Endodermal cell (in vitro differentiated cells): ENCODE measurements around the gene C11orf24. TPM values are rescaled to one million over a fixed set of nuclear protein-coding genes. Genes with fewer than 3 reads are reported as not detected.

Experiments used
- DNase-seq: peaks from one replicate; pipeline ENCODE4 v3.0.0-alpha.2; 2017
- H3K27ac ChIP-seq: 2 replicates; pipeline ENCODE4 v1.5.1; 2013; ENCODE audit warnings: mild to moderate bottlenecking, low read depth, low read length, moderate library complexity
- H3K27me3 ChIP-seq: 2 replicates; pipeline ENCODE4 v1.6.1; 2013; ENCODE audit warnings: mild to moderate bottlenecking, low read length, moderate library complexity; ENCODE audit not compliant: insufficient read depth, control insufficient read depth, poor library complexity, severe bottlenecking
- H3K36me3 ChIP-seq: 2 replicates; pipeline ENCODE4 v1.7.0; 2013; ENCODE audit warnings: mild to moderate bottlenecking, low read length, moderate library complexity; ENCODE audit not compliant: control insufficient read depth, insufficient read depth
- H3K4me1 ChIP-seq: one replicate; pipeline ENCODE4 v1.7.0; 2013; ENCODE audit warnings: low read length; ENCODE audit not compliant: control insufficient read depth, insufficient read depth
- H3K4me3 ChIP-seq: 2 replicates; pipeline ENCODE4 v1.5.1; 2013; ENCODE audit warnings: mild to moderate bottlenecking, low read length, moderate library complexity
- H3K9ac ChIP-seq: 2 replicates; pipeline ENCODE4 v1.6.1; 2013; ENCODE audit warnings: mild to moderate bottlenecking, low read length, moderate library complexity; ENCODE audit not compliant: poor library complexity, severe bottlenecking; ENCODE audit errors: extremely low read depth
- H3K9me3 ChIP-seq: 2 replicates; pipeline ENCODE4 v1.6.1; 2013; ENCODE audit warnings: mild to moderate bottlenecking, low read length, moderate library complexity; ENCODE audit not compliant: control insufficient read depth
- H3K27ac Mint-ChIP-seq: 2 replicates; pipeline ENCODE4 v1.8.0; 2020; ENCODE audit warnings: mixed read lengths
- H3K27me3 Mint-ChIP-seq: 2 replicates; pipeline ENCODE4 v1.8.0; 2021; ENCODE audit warnings: mild to moderate bottlenecking, mixed read lengths; ENCODE audit not compliant: insufficient read depth
- H3K36me3 Mint-ChIP-seq: 2 replicates; pipeline ENCODE4 v1.8.0; 2020; ENCODE audit warnings: low read depth, mixed read lengths
- H3K4me1 Mint-ChIP-seq: 2 replicates; pipeline ENCODE4 v1.8.0; 2020; ENCODE audit warnings: mixed read lengths
- H3K4me3 Mint-ChIP-seq: 2 replicates; pipeline ENCODE4 v1.8.0; 2020; ENCODE audit warnings: mild to moderate bottlenecking, moderate library complexity, mixed read lengths
- H3K9me3 Mint-ChIP-seq: 2 replicates; pipeline ENCODE4 v1.8.0; 2020; ENCODE audit warnings: mild to moderate bottlenecking, mixed read lengths
- CTCF ChIP-seq: fragments of 200-600 bp; sonication (generic); conservative IDR thresholded peaks from 2 replicates; pipeline ENCODE4 v1.5.0; 2021; ENCODE audit warnings: antibody characterized with exemption, mild to moderate bottlenecking
- WGBS, 2 experiments: methylation state at CpG; one replicate each; pipeline versions ENCODE4 v1.1.5 to v1.1.7; 2013; ENCODE audit warnings: missing lambda C conversion rate in 2 of 2, mixed read lengths in 1 of 2; ENCODE audit not compliant: insufficient coverage in 1 of 2, insufficient read length in 1 of 2; 5-methylcytosine and 5-hydroxymethylcytosine counted together
- total RNA-seq, 2 donors: library from RNA; stranded (reverse); fragmentation: NEBNext Ultra II Directional in 1 of 2; extraction: Animal tissue kit (Norgen Biotek cat#: 25700) in 1 of 2; gene quantifications; 2 replicates in 1 of 2; 3 replicates in 1 of 2; pipeline ENCODE4 v1.2.1, GENCODE V29; 2021

C11orf24 gene
- total RNA-seq, 2 donors from 2014 or later: 38.4 to 39.4 TPM

- no peaks in the 10 kb centered on the region for H3K36me3 Mint-ChIP-seq
- no peaks in the 10 kb centered on the region for H3K4me1 Mint-ChIP-seq
- peaks cover 1% of the 10 kb centered on the region for H3K27me3 Mint-ChIP-seq
- Histone ChIP-seq H3K4me3 (no peak overlapping the region), H3K27ac (no peak overlapping the region), H3K36me3 (no peaks in the 10 kb centered on the region), H3K9me3 (no peaks in the 10 kb centered on the region), H3K27me3 (no peaks in the 10 kb centered on the region), H3K4me1 (no peaks in the 10 kb centered on the region), H3K9ac (no peak overlapping the region)
- no peak overlapping the region for H3K27ac Mint-ChIP-seq
- 87 to 96% methylated on average over 6 to 7 of the region's 7 CpGs for WGBS, 2 experiments
- H3K9me3 Mint-ChIP-seq: peaks cover 3% of the 10 kb centered on the region
- no peak for TF ChIP-seq CTCF
- no peak overlapping the region for H3K4me3 Mint-ChIP-seq
- no peak for DNase-seq
These were observed 40.2 kb downstream of the C11orf24 start for GRCh38 chr11:68231621-68232020.

- Mint-ChIP-seq H3K4me1 (no peaks in the 10 kb centered on the region), H3K36me3 (no peaks in the 10 kb centered on the region), H3K27ac (no peak overlapping the region), H3K9me3 (peaks cover 5% of the 10 kb centered on the region), H3K4me3 (no peak overlapping the region), H3K27me3 (peaks cover 7% of the 10 kb centered on the region)
- DNase-seq: no peak
- Histone ChIP-seq H3K27ac (no peak overlapping the region), H3K36me3 (no peaks in the 10 kb centered on the region), H3K27me3 (no peaks in the 10 kb centered on the region), H3K4me1 (no peaks in the 10 kb centered on the region), H3K9me3 (no peaks in the 10 kb centered on the region), H3K4me3 (no peak overlapping the region), H3K9ac (no peak overlapping the region)
- 63 to 80% methylated on average over 1 of the region's 1 CpG for WGBS, 2 experiments
- TF ChIP-seq CTCF: no peak
These were observed 42.2 kb downstream of the C11orf24 start for GRCh38 chr11:68229601-68230000.

- no peaks in the 10 kb centered on the region for H3K9me3 ChIP-seq
- WGBS, 2 experiments: 92% methylated on average over 5 to 9 of the region's 9 CpGs
- Mint-ChIP-seq H3K4me3 (no peak overlapping the region), H3K4me1 (no peaks in the 10 kb centered on the region), H3K27me3 (peaks cover 9% of the 10 kb centered on the region), H3K36me3 (no peaks in the 10 kb centered on the region), H3K27ac (no peak overlapping the region), H3K9me3 (peaks cover 5% of the 10 kb centered on the region)
- no peaks in the 10 kb centered on the region for H3K36me3 ChIP-seq
- no peak overlapping the region for H3K4me3 ChIP-seq
- H3K9ac ChIP-seq: no peak overlapping the region
- TF ChIP-seq CTCF: no peak
- no peak for DNase-seq
- H3K27ac ChIP-seq: no peak overlapping the region
- no peaks in the 10 kb centered on the region for H3K27me3 ChIP-seq
- H3K4me1 ChIP-seq: no peaks in the 10 kb centered on the region
These were observed 45.4 kb downstream of the C11orf24 start for GRCh38 chr11:68226421-68226820.
